Kidney epithelial cell (primary cell): ENCODE measurements around the gene C4orf51. TPM values are rescaled to one million over a fixed set of nuclear protein-coding genes. Genes with fewer than 3 reads are reported as not detected.

Experiments
- DNase-seq: peaks from one replicate; pipeline ENCODE4 v3.0.0-alpha.2; 2010; ENCODE audit warnings: low read depth
- H3K27me3 ChIP-seq: 2 replicates; pipeline ENCODE4 v1.6.0; 2011; ENCODE audit warnings: low read length; ENCODE audit not compliant: control insufficient read depth, insufficient read depth
- H3K36me3 ChIP-seq: 2 replicates; pipeline ENCODE4 v1.5.1; 2011; ENCODE audit warnings: low read length; ENCODE audit not compliant: control insufficient read depth, insufficient read depth
- H3K4me3 ChIP-seq: 2 replicates; pipeline ENCODE4 v1.5.1; 2011; ENCODE audit warnings: low read depth, mild to moderate bottlenecking, control low read depth, low read length
- CTCF ChIP-seq: IDR thresholded peaks from 2 replicates; pipeline ENCODE4 v1.5.1; 2011; ENCODE audit warnings: mild to moderate bottlenecking, moderate library complexity, low read length, control low read depth, inconsistent platforms; ENCODE audit not compliant: insufficient read depth, poor library complexity, severe bottlenecking
- total RNA-seq: library from RNA; depleted of rRNA; stranded (reverse); fragments of >200 nt; gene quantifications from 2 replicates; pipeline ENCODE4 v1.2.3, GENCODE V29; 2015

C4orf51 gene
- total RNA-seq, 1 donor from 2014 or later: not detected

- DNase-seq: no peak
- no peak overlapping the region for H3K4me3 ChIP-seq
- TF ChIP-seq CTCF: no peak
- no peaks in the 10 kb centered on the region for H3K27me3 ChIP-seq
- H3K36me3 ChIP-seq: no peaks in the 10 kb centered on the region
Measured at GRCh38 chr4:145779319-145779801, 99.4 kb downstream of the C4orf51 start.

GRCh38 chr4:145781351-145781750, 101.4 kb downstream of the C4orf51 start:
- DNase-seq: no peak
- Histone ChIP-seq H3K36me3 (no peaks in the 10 kb centered on the region), H3K4me3 (no peak overlapping the region), H3K27me3 (no peaks in the 10 kb centered on the region)
- TF ChIP-seq CTCF: no peak

Other genes starting within 250 kb of the C4orf51 start
- gene SMAD1, start 198.3 kb upstream of the C4orf51 start, total RNA-seq: 39.2 and 40.8 TPM in 2 replicates
- 7.1 and 10.5 TPM in 2 replicates for gene MMAA, start 60.8 kb upstream of the C4orf51 start, total RNA-seq